GM12891 (cell line): ENCODE results near the gene SH3TC2.

Experiments used
- PAX5 ChIP-seq: IDR thresholded peaks from 2 replicates; pipeline ENCODE4 v1.6.1; 2011; ENCODE audit warnings: low read length, moderate library complexity, mild to moderate bottlenecking; ENCODE audit not compliant: insufficient read depth, severe bottlenecking
- POLR2A ChIP-seq: IDR thresholded peaks from 2 replicates; pipeline ENCODE4 v1.6.1; 2011; ENCODE audit warnings: low read depth, low read length, control low read depth
- SPI1 ChIP-seq: IDR thresholded peaks from 2 replicates; pipeline ENCODE4 v1.6.1; 2011; ENCODE audit warnings: low read depth, low read length, control low read depth

GRCh38 chr5:148978370-148979082, 84.3 kb downstream of the SH3TC2 start:
- TF ChIP-seq POLR2A: no peak
- TF ChIP-seq SPI1: no peak
- no peak for TF ChIP-seq PAX5
